B cell (primary cell): ENCODE data around the gene IGSF3. TPM values are rescaled to one million over a fixed set of nuclear protein-coding genes. Genes with fewer than 3 reads are reported as not detected.
"Not testable (repeated sequence)": the region's sequence is repeated elsewhere in the genome, so short reads cannot be mapped to it uniquely, and the experiment has no call there.

Experiments
- ATAC-seq: fragments of 200-7000 bp; cut with Tn5 transposase; one replicate; pipeline ENCODE4 v1.10.0; 2021; ENCODE audit warnings: low read depth, mild to moderate bottlenecking, moderate number of reproducible peaks, moderate library complexity
- CTCF ChIA-PET: fragments of 350-600 bp; sonication (Branson Sonifier 250); formaldehyde crosslinking; loops from one replicate; lab custom pipeline; 2021; ENCODE audit warnings: antibody characterized with exemption, inconsistent platforms; lab: Charles Lee
- POLR2A ChIA-PET: fragments of 350-600 bp; sonication (Branson Sonifier 250); formaldehyde crosslinking; loops from one replicate; lab custom pipeline; 2021; ENCODE audit warnings: antibody characterized with exemption; lab: Charles Lee
- DNase-seq: peaks from one replicate; pipeline ENCODE4 v3.0.0; 2013
- H2AFZ ChIP-seq: 2 replicates; pipeline ENCODE4 v1.6.1; 2012; ENCODE audit warnings: mild to moderate bottlenecking, low read depth, low read length; ENCODE audit not compliant: insufficient read depth, poor library complexity, severe bottlenecking
- H3K27ac ChIP-seq, 2 donors: 1 replicate in 1 of 2; 2 replicates in 1 of 2; pipeline ENCODE4 v1.5.1; 2012 to 2013; ENCODE audit warnings: low read length in 2 of 2, mild to moderate bottlenecking in 2 of 2, moderate library complexity in 1 of 2
- H3K27me3 ChIP-seq, 4 experiments: fragments of 200-600 bp in 1 of 4; sonication (generic) in 1 of 4; replicated peaks in 1 of 4; 1 replicate in 2 of 4; 2 replicates in 2 of 4; pipeline versions ENCODE4 v1.6.1 to v1.7.0; 2013 to 2016; ENCODE audit warnings: low read length in 3 of 4, mild to moderate bottlenecking in 2 of 4, mixed read lengths in 1 of 4, moderate library complexity in 1 of 4; ENCODE audit not compliant: insufficient read depth in 4 of 4, control insufficient read depth in 3 of 4; ENCODE audit errors: control extremely low read depth in 1 of 4
- H3K36me3 ChIP-seq, 2 experiments: replicated peaks in 1 of 2; 1 replicate in 1 of 2; 2 replicates in 1 of 2; pipeline versions ENCODE4 v1.6.1 to v1.7.1; 2013; ENCODE audit warnings: low read length in 1 of 2; ENCODE audit not compliant: insufficient read depth in 2 of 2, control insufficient read depth in 1 of 2; ENCODE audit errors: control extremely low read depth in 1 of 2, extremely low read depth in 1 of 2
- H3K4me1 ChIP-seq, 2 donors: fragments of 200-600 bp in 1 of 2; sonication (generic) in 1 of 2; 1 replicate in 1 of 2; 2 replicates in 1 of 2; pipeline versions ENCODE4 v1.5.1 to v1.6.1; 2013 to 2017; ENCODE audit warnings: low read length in 2 of 2; ENCODE audit not compliant: control insufficient read depth in 2 of 2, insufficient read depth in 2 of 2
- H3K4me2 ChIP-seq: replicated peaks from 2 replicates; pipeline ENCODE3; 2012; ENCODE audit warnings: mild to moderate bottlenecking, low read depth, low read length; ENCODE audit not compliant: poor library complexity, severe bottlenecking
- H3K4me3 ChIP-seq, 5 experiments: fragments of 200-600 bp in 1 of 5; sonication (generic) in 1 of 5; 1 replicate in 3 of 5; 2 replicates in 2 of 5; pipeline versions ENCODE4 v1.5.1 to v1.7.0; 2011 to 2016; ENCODE audit warnings: low read length in 4 of 5, mild to moderate bottlenecking in 4 of 5, low read depth in 2 of 5, control low read depth in 1 of 5, moderate library complexity in 1 of 5; ENCODE audit not compliant: insufficient read depth in 1 of 5; ENCODE audit errors: control extremely low read depth in 1 of 5, extremely low read depth in 1 of 5
- H3K79me2 ChIP-seq: fragments of 200-600 bp; sonication (generic); one replicate; pipeline ENCODE4 v1.6.0; 2016; ENCODE audit warnings: low read length; ENCODE audit not compliant: control insufficient read depth, insufficient read depth
- H3K9ac ChIP-seq: fragments of 200-600 bp; sonication (generic); 2 replicates; pipeline ENCODE4 v1.6.1; 2017; ENCODE audit warnings: mild to moderate bottlenecking, low read length, moderate library complexity
- H3K9me3 ChIP-seq, 3 donors: one replicate each; pipeline versions ENCODE4 v1.6.1 to v1.7.1; 2013; ENCODE audit warnings: low read length in 2 of 3; ENCODE audit not compliant: control insufficient read depth in 2 of 3, insufficient read depth in 1 of 3; ENCODE audit errors: control extremely low read depth in 1 of 3
- H4K20me1 ChIP-seq: 2 replicates; pipeline ENCODE4 v1.6.0; 2012; ENCODE audit warnings: mild to moderate bottlenecking, low read length; ENCODE audit not compliant: insufficient read depth, control insufficient read depth, poor library complexity, severe bottlenecking
- H3K27ac Mint-ChIP-seq: one replicate; pipeline ENCODE4 v1.8.0; 2021; ENCODE audit warnings: mixed read lengths
- H3K27me3 Mint-ChIP-seq: one replicate; pipeline ENCODE4 v1.8.0; 2021; ENCODE audit warnings: mixed read lengths
- H3K4me1 Mint-ChIP-seq: one replicate; pipeline ENCODE4 v1.8.0; 2021; ENCODE audit warnings: mixed read lengths
- H3K4me3 Mint-ChIP-seq: one replicate; pipeline ENCODE4 v1.8.0; 2021; ENCODE audit warnings: mixed read lengths
- H3K9me3 Mint-ChIP-seq: one replicate; pipeline ENCODE4 v1.8.0; 2022; ENCODE audit warnings: mixed read lengths; ENCODE audit not compliant: insufficient read depth
- whole genome bisulfite sequencing: methylation state at CpG from one replicate; pipeline ENCODE4 v1.1.5; 2013; ENCODE audit warnings: missing lambda C conversion rate; ENCODE audit not compliant: insufficient coverage; 5-methylcytosine and 5-hydroxymethylcytosine counted together
- intact Hi-C: fragments of 100-400 bp; cut with micrococcal nuclease; formaldehyde crosslinking; loops from one replicate; pipeline ENCODE4 v1.10.0; 2022
- polyA plus RNA-seq: library from polyadenylated mRNA; depleted of rRNA; stranded (reverse); fragments of >200 nt; gene quantifications from 2 replicates; pipeline ENCODE4 v1.2.3, GENCODE V29; 2012
- total RNA-seq, 2 donors: library from RNA; stranded (reverse); fragments of 120-200 nt in 1 of 2; gene quantifications; 1 replicate in 1 of 2; 2 replicates in 1 of 2; pipeline versions ENCODE4 v1.2.3 to v1.2.4, GENCODE V29; 2013 to 2022

IGSF3 gene
- total and polyA plus RNA-seq, 2 donors (not counting 1 experiment from before 2014, with no cell fraction given), result 0.49 TPM; not detected in 1

DNA sequence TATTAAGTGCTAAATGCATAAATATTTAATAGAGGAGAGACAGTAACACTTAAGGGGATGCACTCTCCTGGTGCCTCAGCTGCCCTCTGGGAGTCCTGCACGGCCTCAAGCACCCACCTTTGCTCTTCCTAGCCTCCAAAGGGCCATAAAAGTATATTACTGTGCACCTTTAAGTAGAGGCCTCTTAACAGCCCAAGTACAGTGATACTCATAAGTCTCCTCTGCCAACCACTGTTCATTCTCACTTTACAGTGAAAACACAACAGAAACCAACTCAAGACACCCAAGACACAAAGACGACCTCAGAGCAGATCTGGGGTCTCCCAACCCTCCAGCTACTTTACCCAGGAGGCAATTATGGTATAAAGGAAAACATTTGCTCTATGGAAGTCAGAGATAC is 70.1 kb downstream of the IGSF3 start:
- H3K27me3 Mint-ChIP-seq, H3K27me3 ChIP-seq, H3K27ac ChIP-seq, intact Hi-C loops, DNase-seq, H3K4me1 ChIP-seq, ATAC-seq, H3K36me3 ChIP-seq, H3K27ac Mint-ChIP-seq, H3K4me2 ChIP-seq, H3K4me1 Mint-ChIP-seq, H4K20me1 ChIP-seq, POLR2A ChIA-PET, H3K4me3 ChIP-seq, H3K9me3 ChIP-seq, H3K4me3 Mint-ChIP-seq, H2AFZ ChIP-seq, H3K9ac ChIP-seq, H3K9me3 Mint-ChIP-seq, H3K79me2 ChIP-seq: not testable (repeated sequence)
- CTCF ChIA-PET, result interaction anchor here (1.4 to 4.2 kb wide), 10 partner anchors 11 to 463 kb away, joined by 3 to 69 read pairs (median 11); partner anchors contain the start of gene TTF2
- no CpG with 5 or more reads among the region's 2 CpGs for WGBS

DNA sequence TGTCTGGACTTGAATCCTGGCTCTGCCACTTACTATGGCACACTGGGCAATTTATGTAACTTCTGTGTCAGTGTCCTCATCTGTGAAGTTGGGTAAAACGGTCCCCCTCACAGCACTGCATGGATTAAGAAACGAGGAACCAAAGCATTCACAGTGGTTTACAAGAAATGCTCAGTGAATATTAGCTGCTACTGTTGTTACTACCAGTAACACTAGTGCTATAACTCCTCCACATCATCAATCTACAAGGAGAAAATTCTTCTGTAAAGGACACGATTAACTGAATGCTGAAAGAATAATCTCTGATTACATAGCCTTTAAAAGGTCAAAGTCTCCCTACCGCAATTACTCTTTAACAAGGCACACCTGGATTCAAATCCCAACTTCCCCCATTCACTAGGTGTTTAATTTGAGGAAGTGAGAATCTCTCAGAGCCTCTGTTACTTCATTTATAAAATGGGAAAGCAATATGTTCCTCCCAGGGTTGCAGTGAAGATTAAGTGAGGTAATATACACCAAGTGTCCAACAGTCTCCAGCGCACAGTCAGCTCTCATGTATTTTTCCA is 70.7 kb downstream of the IGSF3 start:
- H3K4me1 Mint-ChIP-seq, H3K4me2 ChIP-seq, H3K4me3 Mint-ChIP-seq, H3K27ac ChIP-seq, H3K4me3 ChIP-seq, H3K4me1 ChIP-seq, H4K20me1 ChIP-seq, H3K9ac ChIP-seq, H3K9me3 ChIP-seq, H3K9me3 Mint-ChIP-seq, H3K36me3 ChIP-seq, H3K27me3 ChIP-seq, H3K79me2 ChIP-seq, ATAC-seq, H2AFZ ChIP-seq, DNase-seq, H3K27me3 Mint-ChIP-seq, H3K27ac Mint-ChIP-seq, POLR2A ChIA-PET: not testable (repeated sequence)
- intact Hi-C loops, result loop anchor here (1.0 kb wide), 3 partner anchors 23 to 458 kb away; no protein-coding TSS in a partner anchor
- 50% methylated on average over 2 of the region's 5 CpGs for WGBS
- CTCF ChIA-PET, result interaction anchor here (0.7 to 4.2 kb wide), 12 partner anchors 10 to 475 kb away, joined by 3 to 69 read pairs (median 8); partner anchors contain the start of gene TTF2
